HUES64 (cell line): ENCODE results near the gene MYPN.

Experiments used
- H3K27ac ChIP-seq: 2 replicates; pipeline ENCODE4 v1.7.0; 2013; ENCODE audit warnings: low read depth, low read length, inconsistent platforms
- H3K27me3 ChIP-seq: 2 replicates; pipeline ENCODE4 v1.6.1; 2013; ENCODE audit warnings: mild to moderate bottlenecking, low read length; ENCODE audit not compliant: insufficient read depth
- H3K36me3 ChIP-seq: 2 replicates; pipeline ENCODE4 v1.6.1; 2013; ENCODE audit warnings: mild to moderate bottlenecking, low read length; ENCODE audit not compliant: insufficient read depth
- H3K4me1 ChIP-seq: 2 replicates; pipeline ENCODE4 v1.6.1; 2013; ENCODE audit warnings: mild to moderate bottlenecking, low read length, moderate library complexity; ENCODE audit not compliant: insufficient read depth
- H3K4me3 ChIP-seq: 2 replicates; pipeline ENCODE4 v1.5.1; 2013; ENCODE audit warnings: mild to moderate bottlenecking, low read length, moderate library complexity
- H3K9ac ChIP-seq: 2 replicates; pipeline ENCODE4 v1.6.1; 2013; ENCODE audit warnings: mild to moderate bottlenecking, low read depth, low read length
- H3K9me3 ChIP-seq: 2 replicates; pipeline ENCODE4 v1.6.1; 2013; ENCODE audit warnings: low read depth, low read length; ENCODE audit not compliant: insufficient read depth
- WGBS: fragments of 150-250, 120-280 bp; methylation state at CpG from one replicate; pipeline ENCODE4 v1.1.7; 2013; ENCODE audit warnings: missing lambda C conversion rate; 5-methylcytosine and 5-hydroxymethylcytosine counted together

The MYPN gene

DNA sequence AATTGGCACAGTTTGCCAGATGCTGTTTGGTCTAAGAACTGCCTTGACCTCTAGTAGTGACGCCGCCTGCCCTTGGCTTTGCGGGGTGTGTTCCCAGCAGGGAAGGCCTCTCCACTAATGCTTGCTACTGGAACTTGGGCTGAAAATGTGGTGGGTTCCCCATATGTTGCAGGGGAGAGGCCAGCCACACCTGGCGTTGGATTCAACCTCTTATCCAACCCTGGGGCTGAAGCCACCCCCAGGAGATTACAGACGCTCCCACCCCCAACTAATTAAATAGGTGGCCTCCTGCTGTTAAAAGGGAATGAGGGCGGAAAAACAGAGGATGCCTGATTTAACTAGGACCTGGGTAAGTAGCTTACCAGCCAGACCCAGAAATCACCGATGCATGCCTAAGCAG lies 141.9 kb downstream of the MYPN start:
- 35% methylated on average over 6 of the region's 7 CpGs for WGBS
- H3K36me3 ChIP-seq = no peaks in the 10 kb centered on the region
- no peak overlapping the region for H3K9ac ChIP-seq
- peaks cover 45% of the 10 kb centered on the region for H3K27me3 ChIP-seq
- no peak overlapping the region for H3K27ac ChIP-seq
- H3K4me3 ChIP-seq = no peak overlapping the region
- H3K4me1 ChIP-seq = peaks cover 15% of the 10 kb centered on the region
- H3K9me3 ChIP-seq = no peaks in the 10 kb centered on the region

DNA sequence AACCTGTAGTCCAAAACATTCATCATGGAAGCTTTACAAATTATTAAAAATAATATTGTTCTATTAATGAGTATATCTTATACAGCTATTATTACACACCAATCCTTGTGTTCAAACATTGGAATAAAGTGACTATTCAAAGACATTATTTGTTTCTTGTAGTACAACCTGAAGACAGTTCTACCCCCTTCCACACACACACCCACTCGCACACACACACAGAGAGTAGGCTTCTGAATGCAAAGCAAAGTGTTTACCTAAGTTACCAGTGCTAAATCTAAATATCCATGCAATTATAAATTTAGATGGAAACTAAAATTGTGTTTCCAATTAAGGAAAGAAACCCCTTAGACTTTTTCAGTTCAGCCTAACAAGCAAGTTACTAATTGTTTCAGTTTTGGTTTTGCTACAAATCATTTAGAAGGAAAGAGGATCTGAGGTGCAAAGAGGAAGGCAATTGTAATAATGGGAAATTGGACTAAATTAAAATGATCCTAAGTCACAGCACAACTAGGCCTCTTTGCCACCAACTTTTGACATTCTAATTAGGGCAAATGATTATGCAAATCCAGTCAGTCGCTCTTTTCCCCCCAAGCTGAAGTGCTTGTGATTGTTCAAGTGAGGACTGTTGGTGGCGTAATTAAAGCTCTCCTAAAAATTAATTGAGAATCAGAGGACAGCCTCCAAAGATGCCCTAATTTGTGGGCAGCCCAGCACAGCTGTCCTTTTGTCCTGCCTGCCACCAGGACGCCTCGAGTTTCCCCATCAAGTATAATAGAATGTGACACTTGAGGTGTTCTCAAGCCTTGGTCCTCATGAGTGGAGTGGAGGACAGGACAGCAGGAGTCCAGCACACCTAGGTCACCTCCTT lies 142.6 kb downstream of the MYPN start:
- no peak overlapping the region for H3K27ac ChIP-seq
- peaks cover 15% of the 10 kb centered on the region for H3K4me1 ChIP-seq
- H3K36me3 ChIP-seq = no peaks in the 10 kb centered on the region
- H3K9me3 ChIP-seq = no peaks in the 10 kb centered on the region
- WGBS = 69% methylated on average over 5 of the region's 5 CpGs
- H3K4me3 ChIP-seq = no peak overlapping the region
- H3K27me3 ChIP-seq = peaks cover 45% of the 10 kb centered on the region
- no peak overlapping the region for H3K9ac ChIP-seq

DNA sequence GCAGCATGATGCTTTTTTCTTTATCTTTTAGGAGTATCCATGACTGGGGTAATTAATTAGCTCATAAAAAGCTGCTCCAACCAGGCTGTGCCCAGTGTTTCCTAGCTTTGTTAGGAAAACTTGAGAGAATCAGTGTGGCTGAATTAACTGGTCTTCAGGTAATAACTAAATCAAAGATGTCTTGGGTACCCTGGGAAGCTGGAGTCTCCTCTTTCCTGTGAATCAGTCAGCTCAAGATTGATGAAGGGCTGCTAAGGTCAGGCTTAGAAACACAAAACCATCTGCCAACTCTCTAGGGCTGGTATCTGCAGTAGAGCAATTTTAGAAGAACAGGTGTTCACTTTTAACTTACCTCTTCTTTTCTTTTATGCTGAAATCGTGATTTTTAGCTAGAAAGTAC lies 144.1 kb downstream of the MYPN start:
- Histone ChIP-seq H3K36me3 (no peaks in the 10 kb centered on the region), H3K4me1 (peaks cover 15% of the 10 kb centered on the region), H3K27ac (no peak overlapping the region), H3K4me3 (no peak overlapping the region), H3K9me3 (no peaks in the 10 kb centered on the region), H3K27me3 (peaks cover 42% of the 10 kb centered on the region), H3K9ac (no peak overlapping the region)
- WGBS = 88% methylated on average over 1 of the region's 1 CpG

DNA sequence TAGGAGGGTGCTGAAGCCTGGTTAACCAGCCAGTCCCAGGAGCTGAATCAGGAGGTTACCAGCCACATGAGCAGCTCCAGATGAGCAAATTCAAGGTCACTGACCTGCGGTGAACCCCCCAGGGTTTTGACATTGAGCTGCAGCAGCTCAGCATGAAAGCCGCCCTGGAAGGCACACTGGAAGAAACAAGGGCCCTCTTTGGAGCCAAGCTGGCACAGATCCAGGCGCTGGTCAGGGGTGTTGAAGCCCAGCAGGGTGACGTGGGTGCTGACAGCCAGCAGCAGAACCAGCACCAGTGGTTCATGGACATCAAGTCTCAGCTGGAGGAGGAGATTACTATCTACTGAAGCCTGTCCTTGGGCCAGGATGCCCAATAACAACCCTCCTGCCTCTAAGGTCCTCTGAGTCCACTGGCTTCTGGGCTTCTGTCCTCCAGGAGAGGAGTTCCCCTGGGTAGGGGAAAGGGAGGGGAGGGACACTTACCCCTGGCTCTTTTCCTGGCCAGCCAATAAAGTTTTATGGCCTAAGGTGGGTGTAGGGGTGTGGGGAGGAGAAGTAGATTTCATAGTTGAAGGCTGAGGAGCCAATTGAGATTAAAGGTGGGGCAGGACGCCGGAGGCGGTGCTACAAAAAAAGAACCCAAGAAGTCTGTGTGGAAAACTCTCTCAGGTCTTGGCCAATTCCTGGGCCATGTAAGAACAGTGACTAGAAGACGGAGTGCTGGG lies 152.0 kb downstream of the MYPN start:
- Histone ChIP-seq H3K27me3 (no peaks in the 10 kb centered on the region), H3K27ac (no peak overlapping the region), H3K9ac (no peak overlapping the region), H3K36me3 (no peaks in the 10 kb centered on the region), H3K4me3 (no peak overlapping the region), H3K9me3 (peaks cover 5% of the 10 kb centered on the region; the same call in 1 of the 2 replicates), H3K4me1 (no peaks in the 10 kb centered on the region)
- WGBS = 92% methylated on average over 8 of the region's 8 CpGs
